DLD1 (cell line): ENCODE results near the gene EDEM1.
"Not testable (repeated sequence)": the region's sequence is repeated elsewhere in the genome, so short reads cannot be mapped to it uniquely, and the experiment has no call there.

Source experiments
- in situ Hi-C: cut with HindIII; loops from 2 replicates; pipeline ENCODE4 v1.10.0; 2017; ENCODE audit warnings: low sequenced_read_pairs

Gene EDEM1

DNA sequence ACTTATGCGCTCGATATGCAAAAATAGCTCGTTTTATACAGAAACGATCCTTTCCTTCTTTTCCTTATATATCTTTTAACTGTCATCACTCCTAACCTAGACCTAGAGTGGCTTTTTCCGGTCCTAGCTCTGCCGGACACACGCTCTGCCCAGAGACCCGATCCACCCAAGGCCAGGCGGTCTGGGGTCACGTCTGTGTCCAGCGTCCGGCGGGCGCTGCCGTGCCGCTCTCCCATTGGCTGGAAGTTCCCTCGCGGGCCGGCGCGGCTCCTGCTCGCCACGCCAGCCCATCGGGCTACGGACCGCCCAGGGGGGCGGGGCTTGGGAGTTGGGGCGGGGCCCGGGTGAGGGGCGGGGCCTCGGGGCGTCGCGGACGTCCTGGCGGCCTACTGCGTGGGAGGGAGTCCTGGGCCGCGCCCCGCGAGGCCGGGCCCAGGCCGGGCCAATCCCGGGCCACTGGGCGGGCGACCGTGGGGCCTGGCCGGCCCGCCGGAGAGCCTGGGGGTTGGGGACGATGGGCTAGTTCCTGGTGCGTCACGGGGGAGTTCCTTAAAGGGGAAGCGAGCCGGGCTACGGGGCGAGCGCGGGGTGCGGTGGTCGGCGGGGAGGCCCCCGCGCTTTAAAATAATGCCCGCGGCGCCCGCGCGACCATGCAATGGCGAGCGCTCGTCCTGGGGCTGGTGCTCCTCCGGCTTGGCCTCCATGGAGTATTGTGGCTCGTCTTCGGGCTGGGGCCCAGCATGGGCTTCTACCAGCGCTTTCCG lies at the start of gene EDEM1:
Gene EDEM1, plus strand, starts transcription at position 552 of the 764 bp plus-strand sequence. Its CDS starts 99 bp downstream, at position 651.
- in situ Hi-C loops: no loop called here

DNA sequence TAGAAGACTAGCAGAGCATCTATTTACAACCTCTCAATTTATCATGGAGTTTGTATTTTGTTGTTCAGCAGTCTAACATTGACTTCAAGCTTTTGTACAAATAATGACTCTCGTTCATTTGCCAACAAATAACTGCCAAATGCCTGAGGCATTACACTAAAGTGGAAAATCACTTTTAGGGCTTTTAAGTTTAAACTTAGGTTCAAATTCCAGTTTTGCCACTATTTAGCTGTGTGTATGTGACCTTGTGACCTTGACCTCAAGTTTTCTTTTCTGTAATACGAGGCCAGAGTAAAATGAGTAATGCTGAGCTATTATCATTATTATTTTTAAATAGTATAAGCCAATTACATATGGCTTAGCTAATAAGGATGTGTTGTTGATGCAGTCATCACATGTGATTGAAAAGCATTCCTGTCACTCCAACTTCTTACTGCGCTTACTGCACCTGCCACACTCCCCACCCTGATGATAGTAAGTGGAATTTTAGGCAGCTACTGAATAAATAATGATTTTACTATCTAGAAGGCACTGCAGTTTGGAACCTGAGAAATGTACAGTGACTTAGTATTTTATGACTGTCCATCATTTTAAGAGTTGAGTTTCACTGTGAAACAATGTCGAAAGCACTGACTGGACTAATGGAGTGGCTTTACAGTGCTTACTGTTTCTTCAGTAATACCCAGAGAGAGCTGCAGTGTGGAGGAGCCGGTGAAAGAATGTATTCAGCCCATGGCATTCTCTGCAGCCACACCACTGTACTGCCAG lies 49.1 kb upstream of the EDEM1 start:
- in situ Hi-C loops: no loop called here

DNA sequence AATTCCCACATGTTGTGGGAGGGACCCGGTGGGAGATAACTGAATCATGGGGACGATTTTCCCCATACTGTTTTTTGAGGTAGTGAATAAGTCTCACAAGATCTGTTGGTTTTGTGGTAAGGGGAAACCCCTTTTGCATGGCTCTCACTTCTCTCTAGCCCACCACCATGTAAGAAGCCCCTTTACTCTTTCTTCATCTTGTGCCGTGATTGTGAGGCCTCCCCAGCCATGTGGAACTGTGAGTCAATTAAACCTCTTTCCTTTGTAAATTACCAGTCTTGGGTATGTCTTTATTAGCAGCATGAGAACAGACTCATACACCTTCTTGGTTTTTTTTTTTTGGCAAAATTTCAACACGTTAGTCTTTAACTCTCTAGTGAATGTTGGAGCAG lies 47.3 kb upstream of the EDEM1 start:
- in situ Hi-C loops: no loop called here

DNA sequence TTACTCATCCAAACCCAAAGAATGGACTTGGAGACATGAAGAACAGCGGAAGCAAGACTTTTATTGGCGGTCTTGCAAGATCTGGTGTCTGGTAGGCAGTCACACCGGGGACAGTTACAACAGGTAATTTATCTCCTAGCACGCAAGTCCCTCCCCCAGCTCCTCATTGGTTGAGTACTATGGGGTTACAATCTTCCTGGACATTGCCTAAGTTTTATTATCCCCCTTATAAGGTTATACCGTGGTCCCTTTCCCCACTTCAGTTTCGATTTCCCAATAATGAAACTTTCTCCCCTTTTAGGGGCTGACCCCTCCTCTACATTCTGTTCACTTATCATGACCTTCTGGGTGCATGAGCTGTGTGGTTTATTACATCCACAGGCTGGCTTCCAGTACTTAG lies 46.7 kb upstream of the EDEM1 start:
- in situ Hi-C loops: no loop called here

DNA sequence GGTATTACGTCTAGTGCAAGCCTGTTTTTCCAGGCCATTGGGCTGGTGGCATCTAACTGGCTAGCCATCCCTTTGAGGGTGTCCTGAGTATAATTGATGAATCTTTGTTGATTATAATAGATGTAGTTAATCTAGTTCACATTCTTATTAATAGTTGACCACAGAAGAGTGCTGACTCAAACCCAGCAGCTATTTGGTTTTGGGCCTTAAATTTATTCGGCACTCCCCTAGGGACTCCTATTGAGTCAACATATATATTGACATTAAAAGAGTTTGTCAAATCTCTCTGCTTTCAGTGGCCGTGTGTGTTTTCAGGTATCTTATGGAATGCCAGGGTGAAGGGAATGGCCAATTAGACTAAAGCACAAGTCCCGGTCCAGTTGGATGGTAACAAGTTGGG lies 45.7 kb upstream of the EDEM1 start:
- in situ Hi-C loops: no loop called here

DNA sequence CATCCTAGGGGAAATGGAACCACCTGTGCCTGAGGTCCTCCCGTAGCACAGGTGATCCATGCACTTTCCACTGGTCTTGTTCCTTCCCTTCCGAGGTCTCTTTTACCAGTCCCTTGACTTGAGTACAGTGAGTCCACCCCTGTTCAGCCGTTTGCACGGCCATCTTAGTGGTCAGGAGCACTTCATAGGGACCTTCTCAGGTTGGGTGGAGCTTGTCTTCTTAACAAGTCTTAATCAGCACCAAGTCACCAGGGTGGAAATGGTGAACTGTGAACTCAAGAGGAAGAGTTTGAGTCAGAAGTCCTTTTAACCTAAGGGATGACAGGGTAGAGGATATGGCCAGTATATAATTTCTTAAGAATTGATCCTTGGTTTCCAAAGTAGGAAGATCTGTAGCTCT lies 44.0 kb upstream of the EDEM1 start:
- in situ Hi-C loops: no loop called here

DNA sequence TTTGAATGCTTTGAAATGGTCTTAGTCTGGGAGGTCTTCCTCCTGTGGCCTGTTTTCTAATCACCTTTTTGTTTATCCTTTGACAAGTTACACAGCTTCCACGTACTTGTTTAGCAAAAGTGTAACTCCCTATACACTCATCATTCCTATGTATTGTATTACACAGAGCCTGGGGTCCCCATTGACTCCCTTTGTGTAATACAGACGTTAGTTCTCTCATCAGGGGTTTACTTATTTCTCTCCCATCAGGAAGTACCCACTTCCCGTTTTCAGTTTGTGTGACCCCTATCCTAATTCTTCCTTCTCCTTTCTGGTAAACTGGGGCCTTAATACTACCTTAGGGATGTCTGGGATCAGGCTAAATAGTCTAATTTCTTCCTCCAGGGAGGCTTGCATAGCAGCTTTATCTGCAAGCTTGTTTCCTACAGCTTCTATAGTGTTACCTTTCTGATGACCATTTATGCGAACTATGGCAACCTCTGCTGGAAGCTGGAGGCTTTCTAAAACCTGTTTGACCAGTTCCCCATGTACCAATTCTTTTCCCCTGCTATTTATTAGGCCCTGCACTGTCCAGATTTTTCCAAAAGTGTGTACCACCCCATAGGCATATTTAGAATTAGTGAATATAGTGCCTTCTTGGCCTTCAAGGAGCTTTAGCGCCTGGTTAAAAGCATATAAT lies 43.1 kb upstream of the EDEM1 start:
- in situ Hi-C loops: no loop called here

DNA sequence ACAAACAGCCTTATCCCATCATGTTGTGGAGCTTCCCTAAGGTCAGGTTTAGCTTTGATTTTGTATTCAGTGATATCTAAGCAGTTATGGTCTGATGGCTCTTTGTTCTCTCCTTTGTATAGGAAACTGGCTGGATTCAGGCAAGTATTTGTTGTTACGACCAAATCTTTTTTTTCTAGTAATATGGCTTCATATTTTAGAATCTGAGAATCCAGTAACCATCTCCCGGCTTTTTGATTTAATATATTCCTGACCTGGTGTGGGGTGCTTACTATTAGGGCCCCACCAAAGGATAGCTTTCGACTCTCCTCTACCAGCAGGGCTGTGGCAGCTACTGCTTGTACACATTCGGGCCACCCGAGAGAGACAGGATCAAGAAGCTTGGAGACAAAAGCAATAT lies 42.4 kb upstream of the EDEM1 start:
- in situ Hi-C loops: no loop called here

DNA sequence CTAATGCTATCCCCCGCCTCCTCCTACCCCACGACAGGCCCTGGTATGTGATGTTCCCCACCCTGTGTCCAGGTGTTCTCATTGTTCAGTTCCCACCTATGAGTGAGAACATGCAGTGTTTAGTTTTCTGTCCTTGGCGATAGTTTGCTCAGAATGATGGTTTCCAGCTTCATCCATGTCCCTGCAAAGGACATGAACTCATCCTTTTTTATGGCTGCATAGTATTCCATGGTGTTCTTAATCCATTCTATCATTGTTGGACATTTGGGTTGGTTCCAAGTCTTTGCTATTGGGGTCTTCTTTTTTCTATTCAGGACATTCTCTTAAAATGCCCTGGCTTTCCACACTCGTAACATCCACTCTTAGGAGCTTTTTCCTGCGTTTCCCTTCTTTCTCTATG lies 40.4 kb upstream of the EDEM1 start:
- in situ Hi-C loops: not testable (repeated sequence)

DNA sequence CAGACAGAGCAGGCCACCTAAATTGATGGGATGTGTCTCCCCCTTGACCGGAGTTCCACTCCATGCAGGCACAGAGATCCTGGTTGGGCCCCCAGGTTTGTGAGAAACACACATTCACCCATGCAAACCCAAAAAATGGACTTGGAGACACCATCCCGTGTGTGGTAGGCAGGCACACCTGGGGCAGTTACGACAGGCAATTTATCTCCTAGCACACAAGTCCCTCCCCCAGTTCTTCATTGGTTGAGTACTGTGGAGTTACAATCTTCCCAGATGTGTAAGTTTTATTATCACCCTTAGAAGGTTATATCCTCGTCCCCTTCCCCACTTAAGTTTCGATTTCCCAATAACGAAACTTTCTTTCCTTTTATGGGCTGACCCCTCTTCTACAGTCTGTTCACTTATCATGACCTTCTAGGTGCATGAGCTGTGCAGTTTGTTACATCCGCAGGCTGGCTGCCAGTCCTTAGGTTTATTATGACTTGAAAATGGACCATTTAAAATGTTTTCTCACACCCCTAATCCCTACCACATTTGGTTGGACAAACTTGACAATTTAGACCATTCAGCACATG lies 38.1 kb upstream of the EDEM1 start:
- in situ Hi-C loops: no loop called here

DNA sequence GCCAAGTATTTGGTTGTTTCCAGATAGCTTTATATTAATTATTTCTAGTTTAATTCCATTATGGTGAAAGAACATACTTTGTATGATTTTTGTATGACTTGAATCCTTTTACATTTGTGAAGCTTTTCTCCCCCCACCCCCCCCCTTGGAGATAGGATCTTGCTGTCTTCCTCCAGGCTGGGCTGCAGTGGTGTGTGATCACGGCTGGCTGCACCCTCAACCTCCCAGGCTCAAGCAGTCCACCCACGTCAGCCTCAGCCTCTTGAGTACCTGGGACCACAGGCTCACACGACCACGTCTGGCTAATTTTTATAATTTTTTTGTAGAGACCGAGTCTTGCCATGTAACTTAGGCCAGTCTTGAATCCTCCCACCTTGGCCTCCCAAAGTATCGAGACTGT lies 35.9 kb upstream of the EDEM1 start:
- in situ Hi-C loops: no loop called here

DNA sequence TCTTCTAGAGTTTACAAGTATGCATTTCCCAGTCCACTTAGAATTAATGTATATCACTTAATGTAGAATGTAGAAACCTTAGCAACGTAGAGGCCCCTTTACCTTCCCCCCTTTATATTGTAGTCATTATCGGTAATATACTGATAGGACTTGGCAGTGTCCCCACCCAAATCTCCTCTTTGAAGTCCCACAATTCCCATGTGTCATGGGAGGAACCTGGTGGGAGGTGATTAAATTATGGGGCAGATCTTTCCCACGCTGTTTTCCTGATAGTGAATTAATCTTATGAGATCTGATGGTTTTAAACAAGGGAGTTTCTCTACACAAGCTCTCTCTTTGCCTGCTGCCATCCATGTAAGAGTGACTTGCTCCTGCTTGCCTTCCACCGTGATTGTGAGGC lies 34.4 kb upstream of the EDEM1 start:
- in situ Hi-C loops: no loop called here

DNA sequence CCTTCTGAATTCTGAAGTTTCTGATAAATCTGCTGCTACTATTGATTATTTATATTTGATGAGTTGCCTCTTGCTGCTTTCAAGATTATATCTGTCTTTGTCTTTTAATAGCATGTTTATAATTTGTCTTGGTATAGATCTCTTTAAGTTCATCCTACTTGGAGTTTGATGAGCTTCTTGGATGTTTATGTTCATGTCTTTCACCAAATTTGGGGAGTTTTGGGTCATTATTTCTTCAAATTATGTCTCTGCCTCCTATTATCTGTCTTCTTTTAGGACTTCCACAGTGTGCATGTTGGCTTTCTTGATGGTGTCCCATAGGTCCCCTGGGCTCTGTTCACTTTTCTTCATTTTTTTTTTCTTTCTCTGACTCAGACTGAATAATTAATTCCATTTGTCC lies 32.3 kb upstream of the EDEM1 start:
- in situ Hi-C loops: no loop called here

DNA sequence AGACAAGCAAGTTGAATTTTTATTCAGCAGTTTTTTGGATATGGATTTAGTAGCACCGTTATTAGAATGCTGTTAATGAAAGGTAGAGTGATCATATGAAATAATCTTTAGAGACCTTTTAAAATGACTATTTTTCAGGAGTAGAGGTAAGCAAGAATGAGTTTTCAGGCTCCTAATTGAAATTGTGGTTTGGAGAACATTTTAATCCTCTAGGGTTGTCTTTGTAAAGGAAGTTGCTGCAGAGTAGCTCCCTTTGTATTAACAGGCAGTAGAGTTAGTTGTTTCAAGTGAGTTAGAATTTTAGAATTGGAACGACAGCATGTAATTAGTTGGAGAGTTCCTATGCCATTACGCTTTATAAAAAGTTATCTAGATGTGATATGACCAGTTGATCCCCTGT lies 27.2 kb upstream of the EDEM1 start:
- in situ Hi-C loops: no loop called here

DNA sequence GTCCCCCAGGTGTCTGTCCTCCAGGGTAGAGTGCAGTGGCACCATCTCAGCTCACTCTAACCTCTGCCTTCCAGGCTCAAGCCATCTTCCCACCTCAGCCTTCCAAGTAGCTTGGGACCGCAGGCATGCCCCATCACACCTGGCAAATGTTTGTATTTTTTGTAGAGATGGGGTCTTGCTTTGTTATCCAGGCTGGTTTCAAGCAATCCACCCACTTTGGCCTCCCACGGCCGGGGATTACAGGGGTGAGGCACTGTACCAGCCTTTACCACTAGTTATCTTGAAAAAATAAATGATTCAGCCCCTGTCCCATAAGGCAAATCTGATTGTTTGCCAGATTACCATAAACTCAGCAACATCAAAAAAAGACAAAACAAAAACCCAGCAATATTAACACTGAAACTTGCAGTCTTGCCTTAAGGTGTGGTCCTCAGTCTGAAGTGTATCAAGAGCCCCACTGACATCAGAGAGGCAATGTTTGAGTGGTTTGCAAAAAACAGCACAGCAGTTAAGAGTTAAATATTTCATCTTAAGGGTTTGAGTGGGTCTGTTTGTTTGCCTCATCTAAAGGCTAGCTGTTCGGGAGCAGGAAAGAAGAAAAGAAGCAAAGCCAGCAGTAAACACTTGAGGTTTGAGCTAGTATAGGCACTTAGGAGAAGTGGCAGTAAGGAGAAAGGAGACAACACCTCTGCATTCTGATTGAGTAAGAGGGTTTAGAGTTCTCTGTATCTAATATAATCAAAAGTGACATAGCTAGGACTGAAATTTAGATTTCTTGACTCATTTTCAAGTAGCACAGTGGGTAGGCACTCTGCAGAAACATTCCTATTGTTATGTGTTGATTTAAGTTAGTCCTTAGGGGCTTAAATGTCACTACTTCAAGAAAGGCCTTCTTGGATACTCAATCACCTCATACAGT lies 26.3 kb upstream of the EDEM1 start:
- in situ Hi-C loops: no loop called here

DNA sequence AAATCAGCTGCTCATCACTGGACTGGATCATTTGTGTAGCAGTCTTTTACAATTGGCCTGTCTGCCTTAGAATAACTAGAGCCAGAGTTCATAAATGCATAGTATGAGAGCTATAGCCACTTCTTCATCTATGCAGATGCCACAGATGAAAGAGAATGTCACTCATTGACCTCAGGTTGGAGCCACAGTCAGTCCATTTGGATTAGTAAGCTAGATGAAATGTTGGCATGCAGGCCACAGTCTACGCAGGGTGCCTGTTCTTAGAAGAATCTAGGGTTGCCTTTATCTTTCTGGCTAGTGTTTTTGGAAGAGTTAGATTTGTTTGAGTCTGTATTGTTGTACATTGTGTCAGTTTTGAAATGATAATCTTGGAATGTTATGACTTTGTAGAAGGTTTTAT lies 25.4 kb upstream of the EDEM1 start:
- in situ Hi-C loops: no loop called here

DNA sequence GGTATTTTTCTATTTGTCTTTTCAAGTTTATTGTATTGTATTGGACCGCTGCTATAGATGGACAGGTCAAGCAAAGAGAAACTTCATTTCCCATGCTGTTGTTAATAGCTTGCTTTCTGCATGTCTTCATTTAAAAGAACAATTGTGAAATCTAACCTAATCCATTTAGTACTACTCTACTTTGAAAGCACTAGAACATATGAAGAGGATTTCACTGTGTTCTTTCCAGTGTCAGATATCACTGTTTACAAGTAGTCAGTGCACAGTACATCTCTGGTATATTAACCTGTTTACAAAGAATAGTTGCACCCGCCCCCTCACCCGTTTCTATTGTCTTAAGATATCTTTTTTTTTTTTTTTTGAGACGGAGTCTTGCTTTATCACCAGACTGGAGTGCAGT lies 21.8 kb upstream of the EDEM1 start:
- in situ Hi-C loops: no loop called here

DNA sequence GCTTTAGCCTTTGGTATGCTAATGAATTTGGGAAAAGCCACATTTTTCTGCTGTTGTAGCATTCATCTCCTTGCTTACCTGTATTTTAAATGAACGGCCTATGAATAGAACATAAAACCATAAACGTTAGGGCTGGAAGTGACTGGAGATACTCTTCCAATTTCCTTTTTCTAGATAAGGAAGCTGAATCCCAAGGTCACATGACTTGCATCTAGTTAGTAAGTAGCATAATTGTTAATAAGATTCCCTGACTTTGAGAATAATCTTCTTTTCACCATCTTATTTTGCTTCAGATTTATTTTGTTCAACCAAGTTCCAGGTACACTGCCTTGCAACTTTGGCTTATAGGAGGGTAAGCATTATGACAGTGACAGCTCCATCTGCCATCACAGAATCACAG lies 20.7 kb upstream of the EDEM1 start:
- in situ Hi-C loops: no loop called here

DNA sequence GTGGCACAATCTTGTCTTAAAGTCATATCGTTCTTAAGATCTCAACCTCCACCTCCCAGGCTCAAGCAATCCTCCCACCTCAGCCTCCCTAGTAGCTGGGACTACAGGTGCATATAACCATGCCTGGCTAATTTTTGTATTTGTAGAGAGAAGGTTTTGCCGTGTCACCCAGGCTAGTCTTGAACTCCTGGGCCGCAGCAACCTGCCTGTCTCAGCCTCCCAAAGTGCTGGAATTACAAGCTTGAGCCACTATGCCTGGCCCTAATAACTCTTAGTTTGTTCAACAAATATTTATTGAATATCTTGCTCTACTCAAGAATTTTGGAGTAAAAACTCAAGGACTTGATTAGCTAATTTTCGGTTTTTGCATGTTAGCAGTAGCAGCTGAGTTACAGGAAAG lies 19.4 kb upstream of the EDEM1 start:
- in situ Hi-C loops: no loop called here

DNA sequence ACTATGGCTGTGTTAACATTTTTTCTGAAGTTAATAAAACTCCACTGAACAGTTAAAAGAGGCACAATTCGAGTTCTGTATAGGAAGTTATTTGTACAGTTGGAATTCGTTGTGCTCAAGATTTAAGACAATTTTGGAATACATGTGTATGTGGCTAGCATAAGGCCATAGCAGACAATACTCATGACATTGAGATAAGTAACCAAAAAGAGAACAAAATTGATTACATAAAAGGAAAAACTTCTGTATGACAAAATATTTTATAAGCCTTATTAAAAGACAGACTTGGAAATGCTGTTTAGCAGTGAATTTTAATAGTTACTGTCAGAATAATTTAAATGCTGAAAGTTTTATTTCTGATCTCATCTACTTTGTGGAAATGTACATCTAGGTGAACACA lies 17.7 kb upstream of the EDEM1 start:
- in situ Hi-C loops: no loop called here

DNA sequence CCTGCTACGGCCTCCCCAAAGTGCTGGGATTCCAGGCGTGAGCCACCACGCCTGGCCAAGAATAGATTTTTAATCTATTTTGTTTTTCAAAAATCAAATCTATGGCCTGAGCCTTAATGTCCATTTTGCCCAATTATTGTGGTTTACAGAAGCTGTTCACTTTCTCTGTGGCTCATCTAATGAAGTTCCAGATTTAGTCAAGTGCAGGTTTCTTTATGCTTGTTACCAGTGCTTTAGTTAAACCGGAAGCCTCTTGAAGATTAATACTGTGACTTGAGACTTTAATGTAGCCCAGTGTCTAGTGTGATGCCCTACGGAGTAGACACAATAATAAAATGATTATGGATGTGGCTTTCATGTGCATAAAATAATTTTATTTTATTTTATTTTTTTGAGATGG lies 16.5 kb upstream of the EDEM1 start:
- in situ Hi-C loops: no loop called here
